Type B pancreatic cell (in vitro differentiated cells): ENCODE measurements around the gene PBX3. TPM values are rescaled to one million over a fixed set of nuclear protein-coding genes. Genes with fewer than 3 reads are reported as not detected.
"Not testable (repeated sequence)": the region's sequence is repeated elsewhere in the genome, so short reads cannot be mapped to it uniquely, and the experiment has no call there.

Experiments
- DNase-seq: peaks from one replicate; pipeline ENCODE4 v3.0.0; 2021; ENCODE audit warnings: mixed read lengths; ENCODE audit not compliant: unreplicated experiment; ENCODE audit errors: extremely low spot score
- H3K27ac Mint-ChIP-seq: 2 replicates; pipeline ENCODE4 v1.8.0; 2021; ENCODE audit warnings: mild to moderate bottlenecking, mixed read lengths
- H3K27me3 Mint-ChIP-seq: 2 replicates; pipeline ENCODE4 v1.8.0; 2021; ENCODE audit warnings: mixed read lengths
- H3K36me3 Mint-ChIP-seq: 2 replicates; pipeline ENCODE4 v1.8.0; 2021; ENCODE audit warnings: mixed read lengths
- H3K4me1 Mint-ChIP-seq: one replicate; pipeline ENCODE4 v1.8.0; 2021; ENCODE audit warnings: mixed read lengths; ENCODE audit not compliant: unreplicated experiment
- H3K4me3 Mint-ChIP-seq: 2 replicates; pipeline ENCODE4 v1.8.0; 2021; ENCODE audit warnings: mild to moderate bottlenecking, mixed read lengths
- H3K9me3 Mint-ChIP-seq: 2 replicates; pipeline ENCODE4 v1.8.0; 2021; ENCODE audit warnings: mixed read lengths
- CTCF ChIP-seq: fragments of 200-600 bp; sonication (generic); conservative IDR thresholded peaks from 2 replicates; pipeline ENCODE4 v1.5.0; 2021; ENCODE audit warnings: antibody characterized with exemption, mild to moderate bottlenecking
- total RNA-seq: library from RNA; stranded (reverse); gene quantifications from 2 replicates; pipeline ENCODE4 v1.2.1, GENCODE V29; 2021; ENCODE audit warnings: low replicate concordance

Gene PBX3
- total RNA-seq, 1 donor from 2014 or later = 60.9 TPM

DNA sequence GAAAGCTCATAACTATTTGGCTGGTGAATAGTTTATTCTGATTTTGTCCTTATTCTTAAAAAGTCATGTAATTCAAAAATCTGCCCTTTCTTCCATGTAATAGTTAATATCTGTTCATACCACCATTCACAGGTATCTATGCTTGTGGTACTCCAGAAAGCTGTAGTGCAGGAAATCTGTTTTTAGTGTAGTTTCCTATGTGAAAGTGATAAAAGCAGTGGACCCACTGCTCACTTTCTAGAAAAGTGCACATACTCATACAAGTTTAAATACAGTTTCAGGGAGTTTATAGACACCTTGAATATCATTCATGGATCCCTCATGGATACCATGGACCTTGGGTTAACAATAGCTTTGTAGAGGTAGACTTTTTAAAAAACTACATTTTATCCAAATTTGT lies 20.2 kb downstream of the PBX3 start:
- DNase-seq = no peak
- H3K36me3 Mint-ChIP-seq = no peaks in the 10 kb centered on the region
- no peaks in the 10 kb centered on the region for H3K9me3 Mint-ChIP-seq
- no peak overlapping the region for H3K27ac Mint-ChIP-seq
- no peaks in the 10 kb centered on the region for H3K27me3 Mint-ChIP-seq
- H3K4me3 Mint-ChIP-seq = no peak overlapping the region
- peaks cover 28% of the 10 kb centered on the region for H3K4me1 Mint-ChIP-seq
- TF ChIP-seq CTCF = no peak

DNA sequence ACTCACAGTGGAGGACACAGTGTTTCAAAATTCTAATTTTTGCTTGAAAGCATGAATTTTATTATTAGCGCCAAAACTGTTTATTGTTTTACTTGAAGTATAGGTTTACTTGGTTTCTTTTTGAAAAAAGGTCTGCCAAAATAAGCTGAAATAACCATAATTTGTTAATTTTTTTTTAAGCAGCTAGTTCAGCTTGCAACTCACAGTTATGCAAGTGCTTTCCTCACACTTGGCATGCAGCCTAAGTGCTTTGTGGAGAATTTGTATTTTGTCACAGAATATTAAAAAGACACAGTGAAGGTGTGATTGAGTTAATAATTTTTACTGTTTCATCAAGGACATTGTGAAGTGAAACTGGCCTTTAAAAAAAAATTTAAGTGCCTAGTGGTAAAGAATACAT lies 21.6 kb downstream of the PBX3 start:
- no peak for DNase-seq
- no peaks in the 10 kb centered on the region for H3K9me3 Mint-ChIP-seq
- TF ChIP-seq CTCF = no peak
- H3K27me3 Mint-ChIP-seq = no peaks in the 10 kb centered on the region
- H3K27ac Mint-ChIP-seq = no peak overlapping the region
- H3K36me3 Mint-ChIP-seq = peaks cover 4% of the 10 kb centered on the region
- peaks cover 14% of the 10 kb centered on the region for H3K4me1 Mint-ChIP-seq
- no peak overlapping the region for H3K4me3 Mint-ChIP-seq

GRCh38 chr9:125771037-125771436 lies 23.9 kb downstream of the PBX3 start:
- peaks cover 6% of the 10 kb centered on the region for H3K4me1 Mint-ChIP-seq
- H3K4me3 Mint-ChIP-seq = no peak overlapping the region
- peaks cover 12% of the 10 kb centered on the region for H3K9me3 Mint-ChIP-seq
- peaks cover 8% of the 10 kb centered on the region for H3K36me3 Mint-ChIP-seq
- H3K27ac Mint-ChIP-seq = no peak overlapping the region
- TF ChIP-seq CTCF = no peak
- H3K27me3 Mint-ChIP-seq = no peaks in the 10 kb centered on the region
- no peak for DNase-seq

GRCh38 chr9:125772740-125773139 lies 25.6 kb downstream of the PBX3 start:
- Mint-ChIP-seq H3K4me1 (peaks cover 1% of the 10 kb centered on the region), H3K4me3 (no peak overlapping the region), H3K27ac (no peak overlapping the region), H3K27me3 (no peaks in the 10 kb centered on the region), H3K36me3 (peaks cover 8% of the 10 kb centered on the region), H3K9me3 (peaks cover 13% of the 10 kb centered on the region)
- no peak for DNase-seq
- no peak for TF ChIP-seq CTCF

- no peak for DNase-seq
- Mint-ChIP-seq H3K27ac (no peak overlapping the region), H3K27me3 (no peaks in the 10 kb centered on the region), H3K9me3 (peaks cover 13% of the 10 kb centered on the region), H3K4me3 (no peak overlapping the region), H3K36me3 (peaks cover 8% of the 10 kb centered on the region), H3K4me1 (no peaks in the 10 kb centered on the region)
- TF ChIP-seq CTCF = no peak
Observed at GRCh38 chr9:125774106-125774505, 26.9 kb downstream of the PBX3 start.

DNA sequence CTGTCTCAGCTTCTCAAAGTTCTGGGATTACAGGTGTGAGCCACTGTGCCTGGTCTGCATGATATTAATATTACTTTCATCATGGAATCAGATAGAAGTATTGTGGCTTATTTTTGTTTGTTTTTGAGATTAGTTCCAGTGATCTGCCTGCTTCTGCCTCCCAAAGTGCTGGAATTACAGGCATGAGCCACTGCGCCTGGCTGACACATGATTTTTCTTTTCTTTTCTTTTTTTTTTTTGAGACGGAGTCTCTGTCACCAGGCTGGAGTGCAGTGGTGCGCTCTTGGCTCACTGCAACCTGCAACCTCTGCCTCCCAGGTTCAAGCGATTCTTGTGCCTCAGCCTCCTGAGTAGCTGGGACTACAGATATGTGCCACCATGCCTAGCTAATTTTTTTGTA lies 29.6 kb downstream of the PBX3 start:
- DNase-seq, H3K27ac Mint-ChIP-seq: not testable (repeated sequence)

GRCh38 chr9:125778538-125779219 lies 31.5 kb downstream of the PBX3 start:
- H3K27ac Mint-ChIP-seq, DNase-seq, H3K27me3 Mint-ChIP-seq, H3K4me3 Mint-ChIP-seq, H3K4me1 Mint-ChIP-seq: not testable (repeated sequence)
- Mint-ChIP-seq H3K36me3 (peaks cover 23% of the 10 kb centered on the region), H3K9me3 (peaks cover 21% of the 10 kb centered on the region)

More for the DNA sequence above, 29.6 kb downstream of the PBX3 start:
- Mint-ChIP-seq H3K36me3 (peaks cover 11% of the 10 kb centered on the region), H3K9me3 (peaks cover 13% of the 10 kb centered on the region)
- H3K27me3 Mint-ChIP-seq, H3K4me3 Mint-ChIP-seq, H3K4me1 Mint-ChIP-seq: not testable (repeated sequence)

DNA sequence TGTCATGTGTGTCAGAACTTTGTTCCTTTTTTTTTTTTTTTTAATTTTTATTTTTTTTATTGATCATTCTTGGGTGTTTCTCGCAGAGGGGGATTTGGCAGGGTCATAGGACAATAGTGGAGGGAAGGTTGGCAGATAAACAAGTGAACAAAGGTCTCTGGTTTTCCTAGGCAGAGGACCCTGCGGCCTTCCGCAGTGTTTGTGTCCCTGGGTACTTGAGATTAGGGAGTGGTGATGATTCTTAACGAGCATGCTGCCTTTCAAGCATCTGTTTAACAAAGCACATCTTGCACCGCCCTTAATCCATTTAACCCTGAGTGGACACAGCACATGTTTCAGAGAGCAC lies 32.0 kb downstream of the PBX3 start:
- Mint-ChIP-seq H3K9me3 (peaks cover 20% of the 10 kb centered on the region), H3K36me3 (peaks cover 23% of the 10 kb centered on the region)
- H3K4me1 Mint-ChIP-seq, H3K27me3 Mint-ChIP-seq, H3K4me3 Mint-ChIP-seq, DNase-seq, H3K27ac Mint-ChIP-seq: not testable (repeated sequence)
